Ammon's horn (tissue), 1 donor: ENCODE measurements around the gene RXRA.

Source experiments
- DNase-seq: peaks from one replicate; pipeline ENCODE4 v3.0.0-alpha.2; 2016; ENCODE audit warnings: low spot score

RXRA gene

GRCh38 chr9:134452728-134453127, 126.5 kb downstream of the RXRA start:
- DNase-seq = no peak

GRCh38 chr9:134453776-134454475, 127.7 kb downstream of the RXRA start:
- DNase-seq = no peak

- DNase-seq = no peak
These were observed 128.2 kb downstream of the RXRA start for GRCh38 chr9:134454476-134454857.

- no peak for DNase-seq
These were observed 128.8 kb downstream of the RXRA start for GRCh38 chr9:134455021-134455471.

GRCh38 chr9:134455537-134455933, 129.3 kb downstream of the RXRA start:
- no peak for DNase-seq

- DNase-seq = peak; percentile 64
These were observed 129.9 kb downstream of the RXRA start for GRCh38 chr9:134455934-134456755.

GRCh38 chr9:134456756-134457305, 130.6 kb downstream of the RXRA start:
- no peak for DNase-seq

GRCh38 chr9:134457321-134458206, 131.3 kb downstream of the RXRA start:
- no peak for DNase-seq

GRCh38 chr9:134458207-134459108, 132.2 kb downstream of the RXRA start:
- DNase-seq = no peak

- no peak for DNase-seq
These were observed 132.9 kb downstream of the RXRA start for GRCh38 chr9:134459164-134459563.

GRCh38 chr9:134459573-134459972, 133.3 kb downstream of the RXRA start:
- no peak for DNase-seq

GRCh38 chr9:134460206-134460605, 134.0 kb downstream of the RXRA start:
- DNase-seq = no peak

GRCh38 chr9:134460896-134461295, 134.6 kb downstream of the RXRA start:
- no peak for DNase-seq

GRCh38 chr9:134461426-134461982, 135.2 kb downstream of the RXRA start:
- no peak for DNase-seq

- DNase-seq = no peak
These were observed 136.1 kb downstream of the RXRA start for GRCh38 chr9:134462318-134462717.

GRCh38 chr9:134463280-134463679, 137.0 kb downstream of the RXRA start:
- no peak for DNase-seq

- DNase-seq = no peak
These were observed 140.8 kb downstream of the RXRA start for GRCh38 chr9:134466869-134467616.

- DNase-seq = no peak
These were observed 142.1 kb downstream of the RXRA start for GRCh38 chr9:134468358-134468757.

GRCh38 chr9:134469041-134469875, 143.0 kb downstream of the RXRA start:
- DNase-seq = no peak
